ENCODE measurements around the gene VPS36.

GRCh38 chr13:52463526-52463925 lies 13.1 kb upstream of the VPS36 start:
- TF ChIP-seq ISL1 (CRISPR knock-in tag; IDR thresholded peaks at IDR 0.05) (no peak), TOX (CRISPR knock-in tag; IDR thresholded peaks at IDR 0.05; ENCODE audit: borderline replicate concordance) (no peak), CSDC2 (CRISPR knock-in tag; IDR thresholded peaks at IDR 0.05) (no peak), CSRNP3 (CRISPR knock-in tag; IDR thresholded peaks at IDR 0.05) (no peak), CREB5 (CRISPR knock-in tag; IDR thresholded peaks at IDR 0.05; ENCODE audit: low read depth) (no peak), PATZ1 (CRISPR knock-in tag; IDR thresholded peaks at IDR 0.05; ENCODE audit: borderline replicate concordance) (no peak), BACH2 (CRISPR knock-in tag; IDR thresholded peaks at IDR 0.05; ENCODE audit: borderline replicate concordance) (no peak), ZC3H10 (CRISPR knock-in tag; IDR thresholded peaks at IDR 0.05) (no peak)

Measured in SK-N-SH treated with all-trans-retinoic acid at 6 μM for 48 hours (cell line).